ENCODE data around the gene TMEM72.

- TF ChIP-seq CTCF (IDR thresholded peaks at IDR 0.05), result no peak
- no peak for TF ChIP-seq POLR2A (IDR thresholded peaks at IDR 0.05)
- no peak for TF ChIP-seq POLR2AphosphoS5 (IDR thresholded peaks at IDR 0.05; ENCODE audit: insufficient read depth in 1 of 2, low read depth in 1 of 2)
These were observed 20.7 kb downstream of the TMEM72 start for GRCh38 chr10:44931621-44932516.

Data from vagina (tissue), 2 donors.